HG03095 (cell line): ENCODE measurements around the gene ENTREP3.
"Not testable (repeated sequence)": the region's sequence is repeated elsewhere in the genome, so short reads cannot be mapped to it uniquely, and the experiment has no call there.

Experiments used
- ATAC-seq: cut with Tn5 transposase; IDR thresholded peaks from one replicate; pipeline ENCODE4 v1.9.1; 2021; ENCODE audit warnings: moderate library complexity; ENCODE audit not compliant: unreplicated experiment

Gene ENTREP3

GRCh38 chr1:155226188-155226909, 28.9 kb downstream of the ENTREP3 start:
- peak; percentile 33 for ATAC-seq

- ATAC-seq = not testable (repeated sequence)
Observed at GRCh38 chr1:155225404-155225759, 29.9 kb downstream of the ENTREP3 start.

GRCh38 chr1:155223047-155223446, 32.2 kb downstream of the ENTREP3 start:
- no peak for ATAC-seq

- ATAC-seq = not testable (repeated sequence)
Observed at GRCh38 chr1:155220211-155220965, 34.9 kb downstream of the ENTREP3 start.

GRCh38 chr1:155219592-155220031, 35.7 kb downstream of the ENTREP3 start:
- no peak for ATAC-seq

GRCh38 chr1:155218854-155219591, 36.3 kb downstream of the ENTREP3 start:
- ATAC-seq = no peak

GRCh38 chr1:155214702-155215101, 40.6 kb downstream of the ENTREP3 start:
- ATAC-seq = not testable (repeated sequence)

- not testable (repeated sequence) for ATAC-seq
Observed at GRCh38 chr1:155212051-155212440, 43.2 kb downstream of the ENTREP3 start.

- ATAC-seq = not testable (repeated sequence)
Observed at GRCh38 chr1:155211381-155212050, 43.8 kb downstream of the ENTREP3 start.

GRCh38 chr1:155210314-155211104, 44.8 kb downstream of the ENTREP3 start:
- no peak for ATAC-seq

- ATAC-seq = no peak
Observed at GRCh38 chr1:155209312-155209721, 46.0 kb downstream of the ENTREP3 start.

GRCh38 chr1:155208541-155209311, 46.6 kb downstream of the ENTREP3 start, which contains the start of gene MTX1:
Gene MTX1 (plus strand): TSS chr1:155208695. CDS start chr1:155208805, 110 bp downstream.
- peak; percentile 59 for ATAC-seq

GRCh38 chr1:155207806-155208540, 47.3 kb downstream of the ENTREP3 start, which contains the start of gene THBS3:
Gene THBS3 (minus strand): TSS chr1:155207897. CDS start chr1:155207876, 21 bp downstream.
- no peak for ATAC-seq

GRCh38 chr1:155206891-155207805, 48.1 kb downstream of the ENTREP3 start:
- ATAC-seq = no peak

GRCh38 chr1:155205969-155206593, 49.2 kb downstream of the ENTREP3 start:
- no peak for ATAC-seq

GRCh38 chr1:155205035-155205434, 50.2 kb downstream of the ENTREP3 start:
- no peak for ATAC-seq
